ENCODE measurements around the gene MAML1. TPM values are rescaled to one million over a fixed set of nuclear protein-coding genes. Genes with fewer than 3 reads are reported as not detected.

MAML1 gene
- polyA plus RNA-seq, 1 of the 3 experiments (the other 2 are of a cell fraction): 8.1 TPM

DNA sequence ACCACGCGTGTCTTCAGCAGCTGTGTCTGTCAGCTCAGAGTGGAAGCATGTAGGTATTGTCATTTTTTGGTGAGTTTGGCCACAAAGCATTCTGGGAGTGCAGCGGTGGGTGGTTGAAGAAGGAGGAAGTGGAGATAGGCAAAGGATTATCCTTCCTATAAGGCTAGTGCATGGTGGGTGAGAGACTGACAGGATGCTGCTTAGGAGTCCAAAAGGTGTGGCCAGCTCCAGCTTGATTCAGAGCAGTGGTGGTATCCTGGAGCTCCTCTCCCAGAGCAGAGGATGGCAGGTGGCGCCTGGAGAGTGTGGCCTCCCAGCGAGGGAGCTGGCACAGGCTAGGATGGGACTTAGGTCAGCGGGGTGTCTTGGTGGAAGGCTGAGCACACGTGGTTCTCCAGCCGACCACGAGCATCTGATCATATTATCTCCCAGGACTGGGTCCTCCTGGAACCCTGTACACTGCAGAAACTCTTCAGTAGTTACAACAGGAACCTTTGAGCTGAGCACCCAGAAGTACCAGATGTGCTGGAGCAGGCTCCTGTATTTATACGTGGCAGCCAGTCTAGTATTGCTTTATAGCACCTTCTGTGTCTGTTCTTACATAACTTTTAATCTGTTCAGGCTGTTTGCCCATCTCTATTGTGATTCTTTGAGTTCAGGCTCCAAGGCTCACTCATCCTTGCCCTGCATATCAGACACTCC, 29.6 kb downstream of the MAML1 start:
- WGBS (ENCODE audit: low lambda C conversion rate): 70% methylated on average over 10 of the region's 10 CpGs
- no peaks in the 10 kb centered on the region for H3K9me2 ChIP-seq
- H3K27me3 ChIP-seq (ENCODE audit: insufficient read depth): no peaks in the 10 kb centered on the region
- H3K4me3 ChIP-seq (ENCODE audit: low read depth in 2 of 2, low read length in 1 of 2): no peak overlapping the region
- POLR2A ChIA-PET: interaction anchor here (1.0 kb wide), 1 partner anchor 32 kb away, joined by 3 read pairs; the partner anchor contains the start of gene LTC4S
- peaks cover 38 to 50% of the 10 kb centered on the region in 2 experiments for H3K4me1 ChIP-seq (ENCODE audit: control insufficient read depth in 1 of 2, insufficient read depth in 2 of 2, low read depth in 1 of 2, low read length in 1 of 2)
- TF ChIP-seq MXI1 (IDR thresholded peaks at IDR 0.05; ENCODE audit: low read depth, low read length) (peak; percentile 54; the same call in 1 of the 2 replicates), EZH2phosphoT487 (IDR thresholded peaks at IDR 0.05; ENCODE audit: borderline replicate concordance, low read depth) (no peak), NRF1 (IDR thresholded peaks at IDR 0.05; ENCODE audit: low read depth, low read length) (no peak)
- H3K36me3 ChIP-seq (replicated peaks in 1 of 2; ENCODE audit: control insufficient read depth in 1 of 2, insufficient read depth in 2 of 2, low read length in 1 of 2): peaks cover 5 to 6% of the 10 kb centered on the region in 2 experiments
- CTCF ChIA-PET: interaction anchor here (0.6 to 3.1 kb wide), 27 partner anchors 9 to 149 kb away, joined by 3 to 67 read pairs (median 5); partner anchors contain the start of gene LTC4S
- peak overlapping the region; percentile 41 to 88; a peak in 3 of 4 replicates for H3K27ac ChIP-seq (ENCODE audit: low read depth in 2 of 2, low read length in 1 of 2)
- H3K79me2 ChIP-seq (ENCODE audit: insufficient read depth): peaks cover 74% of the 10 kb centered on the region
- H2AFZ ChIP-seq (ENCODE audit: low read depth): no peak overlapping the region
- DNase-seq: peak; percentile 39
- H3K9me3 ChIP-seq: no peaks in the 10 kb centered on the region
- H4K20me1 ChIP-seq (ENCODE audit: insufficient read depth): peaks cover 56% of the 10 kb centered on the region
- peaks cover 44% of the 10 kb centered on the region for H3F3A ChIP-seq (replicated peaks; ENCODE audit: insufficient read depth)
- peak overlapping the region; percentile 70 for H3K4me2 ChIP-seq
- H3K9ac ChIP-seq: no peak overlapping the region

DNA sequence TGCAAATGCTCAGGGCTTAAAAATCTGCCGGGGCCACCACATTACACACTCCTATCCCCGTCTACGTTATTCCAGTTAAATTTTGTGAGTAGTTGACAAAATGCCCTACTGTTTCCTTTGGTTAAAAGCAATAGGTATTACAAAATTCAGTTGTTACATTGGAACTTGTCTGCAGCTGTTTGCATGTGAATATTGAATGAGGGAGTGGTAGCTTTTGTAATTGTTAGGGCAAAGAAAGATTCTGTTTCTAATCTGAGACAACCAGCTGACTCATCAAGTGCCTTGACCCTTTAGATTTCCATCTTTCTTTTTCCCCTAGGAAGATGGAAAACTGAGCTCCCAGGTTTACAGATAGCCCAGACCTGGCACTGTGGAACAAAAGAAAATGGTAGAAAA, 30.2 kb downstream of the MAML1 start:
- Histone ChIP-seq H3K36me3 (replicated peaks in 1 of 2; ENCODE audit: control insufficient read depth in 1 of 2, insufficient read depth in 2 of 2, low read length in 1 of 2) (peaks cover 7 to 10% of the 10 kb centered on the region in 2 experiments), H3K79me2 (ENCODE audit: insufficient read depth) (peaks cover 74% of the 10 kb centered on the region), H4K20me1 (ENCODE audit: insufficient read depth) (peaks cover 52% of the 10 kb centered on the region), H3K27me3 (ENCODE audit: insufficient read depth) (no peaks in the 10 kb centered on the region), H3K9ac (no peak overlapping the region), H3F3A (replicated peaks; ENCODE audit: insufficient read depth) (peaks cover 44% of the 10 kb centered on the region), H3K9me2 (no peaks in the 10 kb centered on the region), H3K27ac (ENCODE audit: low read depth in 2 of 2, low read length in 1 of 2) (peak overlapping the region; percentile 41 to 88; a peak in 3 of 4 replicates), H3K4me1 (ENCODE audit: control insufficient read depth in 1 of 2, insufficient read depth in 2 of 2, low read depth in 1 of 2, low read length in 1 of 2) (peaks cover 38 to 54% of the 10 kb centered on the region in 2 experiments), H3K4me2 (peak overlapping the region; percentile 70), H3K9me3 (no peaks in the 10 kb centered on the region), H2AFZ (ENCODE audit: low read depth) (no peak overlapping the region), H3K4me3 (ENCODE audit: low read depth in 2 of 2, low read length in 1 of 2) (peak overlapping the region in 1 of 2 experiments; percentile 34; a peak in 1 of 4 replicates)
- TF ChIP-seq EP300 (IDR thresholded peaks at IDR 0.05; ENCODE audit: borderline replicate concordance in 1 of 2, low read depth in 1 of 2, low read length in 1 of 2) (no peak), JUND (IDR thresholded peaks at IDR 0.05) (0 out of 2 replicates have a peak, but pooled peaks have one; percentile 21), TCF12 (IDR thresholded peaks at IDR 0.05) (peak; percentile 17), IRF3 (IDR thresholded peaks at IDR 0.05; ENCODE audit: low read depth, low read length) (no peak), EZH2phosphoT487 (IDR thresholded peaks at IDR 0.05; ENCODE audit: borderline replicate concordance, low read depth) (no peak), POLR2AphosphoS5 (IDR thresholded peaks at IDR 0.05; ENCODE audit: low read depth, low read length) (no peak), FOSL2 (IDR thresholded peaks at IDR 0.05; ENCODE audit: borderline replicate concordance, low read depth) (peak; percentile 17; the same call in 1 of the 2 replicates), GABPA (IDR thresholded peaks at IDR 0.05; ENCODE audit: low read depth) (no peak)
- 20% methylated on average over 3 of the region's 3 CpGs for WGBS (ENCODE audit: low lambda C conversion rate)
- ChIA-PET POLR2A (interaction anchor here (1.0 kb wide), 1 partner anchor 31 kb away, joined by 3 read pairs; the partner anchor contains the start of gene LTC4S), CTCF (interaction anchor here (0.6 to 3.1 kb wide), 29 partner anchors 9 to 149 kb away, joined by 3 to 67 read pairs (median 4); partner anchors contain the start of gene LTC4S)
- DNase-seq: no peak

Measured in SK-N-SH (cell line).